H1 (cell line): ENCODE data around the gene RUNX1.

Experiments used
- ATF3 ChIP-seq: IDR thresholded peaks from 2 replicates; pipeline ENCODE4 v1.6.1; 2011; ENCODE audit warnings: low read depth, mild to moderate bottlenecking, low read length; ENCODE audit not compliant: insufficient read depth
- CTCF ChIP-seq, 3 experiments: IDR thresholded peaks; 1 replicate in 2 of 3; 2 replicates in 1 of 3; pipeline versions ENCODE4 v1.5.1 to v1.6.1; 2011; ENCODE audit warnings: low read length in 3 of 3, mild to moderate bottlenecking in 3 of 3, inconsistent platforms in 2 of 3, low read depth in 1 of 3, moderate library complexity in 1 of 3; ENCODE audit not compliant: insufficient read depth in 1 of 3; ENCODE audit errors: control extremely low read depth in 1 of 3
- JUND ChIP-seq: IDR thresholded peaks from 2 replicates; pipeline ENCODE4 v1.6.1; 2011; ENCODE audit warnings: mild to moderate bottlenecking, improper control_type of control experiment, low read length
- NANOG ChIP-seq: IDR thresholded peaks from 2 replicates; pipeline ENCODE4 v1.6.1; 2011; ENCODE audit warnings: low read length, low read depth, mild to moderate bottlenecking, inconsistent platforms; ENCODE audit not compliant: insufficient read depth, poor library complexity, severe bottlenecking
- POLR2AphosphoS5 ChIP-seq: IDR thresholded peaks from 2 replicates; pipeline ENCODE4 v1.6.1; 2011; ENCODE audit warnings: low read depth, low read length
- SIN3A ChIP-seq, 2 experiments: IDR thresholded peaks in 1 of 2; conservative IDR thresholded peaks in 1 of 2; 2 replicates each; pipeline ENCODE4 v1.6.1; 2011 to 2012; ENCODE audit warnings: low read length in 2 of 2, improper control_type of control experiment in 1 of 2, low read depth in 1 of 2, mild to moderate bottlenecking in 1 of 2
- ZNF274 ChIP-seq: IDR thresholded peaks from 2 replicates; pipeline ENCODE4 v1.7.0; 2012; ENCODE audit warnings: low read length, borderline replicate concordance; ENCODE audit errors: extremely low read depth

- TF ChIP-seq CTCF (IDR thresholded peaks at IDR 0.05; ENCODE audit: control extremely low read depth in 1 of 3, insufficient read depth in 1 of 3, low read depth in 1 of 3, low read length in 3 of 3) (no peak), ATF3 (no peak), SIN3A (conservative IDR thresholded peaks at IDR 0.05 in 1 of 2, IDR thresholded peaks at IDR 0.05 in 1 of 2; ENCODE audit: low read depth in 1 of 2, low read length in 2 of 2) (no peak), NANOG (no peak), ZNF274 (no peak), POLR2AphosphoS5 (no peak), JUND (no peak)
Measured at GRCh38 chr21:34916446-34916845, 132.7 kb downstream of the RUNX1 start.
